NCI-H1092 (cell line): ENCODE data around the gene IFITM5.
"Not testable (repeated sequence)": the region's sequence is repeated elsewhere in the genome, so short reads cannot be mapped to it uniquely, and the experiment has no call there.

Source experiments
- DNase-seq: peaks from one replicate; lab custom pipeline; 2025; lab: John Stamatoyannopoulos, UW

IFITM5 gene

DNA sequence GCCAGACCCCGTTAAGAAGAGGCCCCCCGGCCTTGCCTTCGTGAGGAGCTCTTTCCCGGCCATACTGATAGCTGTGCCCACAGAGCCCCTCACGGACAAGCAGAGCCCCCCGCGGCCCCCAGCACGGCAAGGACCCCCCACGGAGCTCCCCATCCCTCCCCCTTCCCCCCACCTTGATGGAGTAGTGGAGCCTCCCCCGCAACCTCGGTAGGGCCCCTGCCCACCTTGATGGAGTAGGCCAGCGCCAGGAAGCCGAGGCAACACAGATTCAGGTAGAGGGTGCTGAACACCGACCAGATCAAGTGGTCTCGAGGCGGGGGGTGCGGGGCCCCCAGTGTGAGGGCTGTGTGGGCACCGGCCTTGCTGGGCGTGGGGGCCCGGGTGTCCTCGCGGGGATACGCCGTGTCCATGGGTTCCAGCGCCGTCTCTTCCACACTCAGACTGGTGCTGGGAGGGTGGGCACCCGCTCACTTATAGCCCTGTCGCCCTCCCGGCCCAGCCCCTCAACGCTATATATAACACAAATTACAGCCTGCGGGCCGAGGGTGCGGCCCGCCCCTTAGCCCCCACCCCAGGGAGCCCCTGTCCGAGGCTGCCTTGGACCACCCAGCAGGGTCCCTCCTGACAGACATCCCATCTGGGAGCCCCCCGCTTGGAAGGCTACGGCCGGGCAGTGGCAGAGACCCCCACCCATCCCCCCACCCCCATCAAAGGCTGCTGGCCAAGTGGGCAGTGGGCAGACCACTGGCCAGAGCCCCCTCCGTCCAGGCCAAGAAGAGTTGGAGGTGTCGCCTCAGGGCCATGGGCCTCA lies at the start of gene IFITM5:
Gene IFITM5 (minus strand): TSS at position 446 of the 811 bp plus-strand sequence. CDS start 36 bp downstream, at position 410.
- DNase-seq: no peak

GRCh38 chr11:346529-346928 lies 47.2 kb upstream of the IFITM5 start:
- DNase-seq: no peak

DNA sequence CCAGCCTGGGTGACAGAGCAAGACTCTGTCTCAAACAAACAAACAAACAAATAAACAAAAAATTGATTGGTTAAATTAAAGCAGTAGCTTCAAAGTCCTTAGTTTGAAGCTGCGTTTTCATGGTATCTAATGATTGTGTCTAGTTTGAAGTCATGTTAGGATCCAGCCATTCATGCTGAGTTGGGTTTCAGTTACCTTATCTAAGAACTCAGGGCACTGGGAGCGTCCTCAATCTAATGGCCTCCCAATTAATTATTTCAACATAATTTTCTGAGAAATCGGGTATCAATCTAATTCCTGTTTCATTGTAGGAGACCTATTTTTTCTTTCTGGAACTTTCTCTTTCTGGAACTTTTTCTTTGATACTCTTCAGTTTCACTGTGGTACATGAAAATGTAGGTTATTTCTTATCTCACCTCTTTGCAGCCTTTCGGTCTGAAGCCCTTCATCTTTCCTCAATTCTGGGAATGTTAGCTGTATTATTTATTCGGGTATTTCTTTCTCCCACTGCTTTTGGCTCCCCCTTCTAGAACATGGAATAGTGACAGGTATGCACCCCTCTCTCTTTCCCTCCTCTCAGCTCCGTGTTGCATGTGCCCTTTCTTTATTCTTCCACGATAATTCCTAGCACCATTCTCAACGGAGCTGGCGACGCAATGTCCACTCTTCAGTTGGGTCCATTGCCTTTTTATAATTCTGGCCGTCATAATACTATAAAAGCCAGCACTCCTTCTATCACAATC lies 45.7 kb upstream of the IFITM5 start:
- no peak for DNase-seq

DNA sequence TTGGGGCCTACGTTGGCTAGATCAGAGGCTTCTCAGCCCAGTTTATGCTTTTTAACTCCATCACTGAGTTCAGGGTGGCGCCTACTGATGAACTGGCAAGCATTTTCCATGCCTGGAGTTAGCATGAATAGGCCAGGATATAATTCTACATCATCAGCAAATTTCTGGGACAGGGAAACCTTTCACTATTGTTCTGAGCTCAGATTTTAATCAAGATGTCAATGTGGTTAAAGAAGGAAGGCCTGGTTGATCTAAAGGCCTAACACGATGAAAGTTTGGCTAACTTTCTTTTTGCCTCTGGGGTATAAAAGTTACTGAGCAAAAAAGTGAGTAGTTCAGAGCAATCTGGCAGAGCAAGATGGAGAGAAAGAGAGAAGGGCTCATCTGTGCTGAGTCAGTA lies 43.0 kb upstream of the IFITM5 start:
- DNase-seq: no peak

DNA sequence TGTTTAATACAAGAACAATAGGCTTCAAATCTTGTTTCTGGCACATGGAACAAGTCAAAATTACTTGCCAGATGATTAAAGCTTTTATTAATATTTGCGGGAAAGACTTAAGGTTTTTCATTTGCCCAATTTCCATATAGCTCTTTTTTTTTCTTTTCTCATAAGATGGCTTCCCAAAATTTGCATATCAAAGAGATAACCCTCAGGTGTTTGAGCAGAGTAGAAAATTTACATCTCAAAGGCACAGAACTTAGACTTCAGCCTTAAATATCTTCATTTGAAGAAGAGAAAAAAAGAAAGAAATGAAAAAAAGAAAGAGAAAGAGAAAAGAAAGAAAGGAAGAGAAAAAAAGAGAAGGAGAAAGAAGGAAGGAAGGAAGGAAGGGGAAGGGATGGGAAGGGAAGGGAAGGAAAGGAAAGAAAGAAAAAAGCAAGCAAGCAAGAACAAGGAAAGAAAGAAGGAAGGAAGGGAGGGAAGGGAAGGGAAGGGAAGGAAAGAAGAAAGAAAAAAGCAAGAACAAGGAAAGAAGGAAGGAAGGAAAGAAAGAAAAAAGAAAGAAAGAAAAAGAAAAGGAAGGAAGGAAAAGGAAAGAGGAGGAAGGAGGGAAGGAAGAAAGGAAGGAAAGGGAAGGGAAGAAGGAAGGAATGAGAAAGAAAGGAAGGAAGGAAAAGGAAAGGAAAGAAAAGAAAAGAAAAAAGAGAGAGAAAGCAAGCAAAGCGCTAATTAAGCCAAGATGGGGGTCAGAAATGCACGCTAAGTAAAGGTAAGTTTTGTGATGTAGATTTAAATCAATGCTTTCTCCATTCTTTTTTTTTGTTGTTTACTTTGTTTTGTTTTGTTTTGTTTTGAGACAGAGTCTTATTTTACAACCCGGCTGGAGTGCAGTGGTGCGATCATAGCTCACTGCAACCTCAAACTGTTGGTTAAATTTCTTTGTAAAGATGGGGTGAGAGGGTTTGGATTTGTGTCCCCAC lies 41.5 kb upstream of the IFITM5 start:
- no peak for DNase-seq

DNA sequence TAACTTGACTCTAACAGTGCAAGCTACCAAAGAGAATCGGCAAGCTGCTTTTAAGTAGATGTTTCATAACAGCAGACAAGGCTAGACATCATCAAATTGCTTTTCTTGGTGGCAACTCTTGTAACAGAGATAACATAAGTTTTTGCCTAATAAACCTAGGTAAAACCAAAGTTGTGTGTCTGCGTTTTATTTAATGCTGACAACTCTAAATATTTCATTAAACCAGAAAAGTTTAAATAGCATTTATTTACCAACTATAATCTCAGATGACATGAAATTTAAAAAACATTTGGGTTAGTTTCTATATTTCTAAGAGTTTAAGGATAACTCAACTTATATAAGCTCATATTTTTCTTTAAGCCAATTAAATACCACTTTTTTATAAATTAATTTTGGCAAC lies 40.6 kb upstream of the IFITM5 start:
- no peak for DNase-seq

GRCh38 chr11:337711-338110 lies 38.4 kb upstream of the IFITM5 start:
- DNase-seq: no peak

GRCh38 chr11:336659-337198 lies 37.4 kb upstream of the IFITM5 start:
- no peak for DNase-seq

GRCh38 chr11:335779-336658 lies 36.7 kb upstream of the IFITM5 start:
- no peak for DNase-seq

DNA sequence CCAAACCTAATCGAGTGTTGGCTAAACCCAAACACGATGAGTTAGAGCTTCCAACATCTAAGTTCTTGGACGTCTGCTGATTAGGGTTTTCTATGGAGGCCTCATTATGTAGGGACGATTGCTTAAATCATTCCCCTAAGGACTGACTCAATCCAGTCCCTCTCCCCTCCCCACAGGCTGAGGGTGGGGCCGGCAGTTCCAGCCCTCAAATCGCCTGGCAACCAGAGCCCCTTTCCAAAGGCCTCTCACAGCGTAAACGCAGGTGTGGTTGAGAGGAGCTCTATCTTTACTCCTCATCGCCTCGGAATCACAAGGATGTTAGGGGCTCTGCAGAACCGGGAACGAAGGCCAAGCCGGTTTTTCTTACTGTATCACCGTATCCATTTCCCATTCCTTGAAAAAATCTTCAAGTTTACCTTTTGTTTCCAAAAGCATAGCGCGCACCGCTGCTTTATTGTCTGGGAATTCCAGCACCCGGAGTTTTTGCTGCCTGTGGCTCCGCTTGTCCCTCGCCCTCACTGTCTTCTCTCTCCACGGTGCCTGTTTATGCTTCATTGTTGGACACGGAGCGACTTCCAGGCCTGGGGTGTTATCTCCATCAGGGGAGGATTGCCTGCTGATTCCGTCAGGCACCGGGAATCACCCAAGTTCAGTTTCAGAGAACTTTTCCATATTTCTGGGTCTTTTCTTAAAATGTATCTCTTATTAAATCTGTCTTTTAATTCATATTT lies 35.1 kb upstream of the IFITM5 start:
- DNase-seq: no peak

DNA sequence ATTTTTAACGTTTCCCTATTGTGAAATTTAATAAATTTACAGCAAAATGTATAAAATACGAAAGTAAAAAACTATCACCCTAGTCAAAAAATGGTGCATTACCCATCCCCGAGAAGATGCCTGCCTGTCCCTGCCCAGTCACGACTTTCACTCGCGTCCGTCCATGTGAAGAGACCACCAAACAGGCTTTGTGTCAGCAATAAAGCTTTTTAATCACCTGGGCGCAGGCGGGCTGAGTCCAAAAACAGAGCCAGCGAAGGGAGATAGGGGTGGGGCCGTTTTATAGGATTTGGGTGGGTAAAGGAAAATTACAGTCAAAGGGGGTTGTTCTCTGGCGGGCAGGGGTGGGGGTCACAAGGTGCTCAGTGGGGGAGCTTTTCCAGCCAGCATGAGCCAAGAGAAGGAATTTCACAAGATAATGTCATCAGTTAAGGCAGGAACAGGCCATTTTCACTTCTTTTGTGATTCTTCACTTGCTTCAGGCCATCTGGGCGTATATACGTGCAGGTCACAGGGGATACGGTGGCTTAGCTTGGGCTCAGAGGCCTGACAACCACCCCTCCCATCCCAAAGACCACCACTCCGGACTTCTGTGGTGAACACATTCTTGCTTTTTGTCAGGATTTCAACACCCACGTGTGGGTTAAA lies 34.4 kb upstream of the IFITM5 start:
- not testable (repeated sequence) for DNase-seq

GRCh38 chr11:332651-333480 lies 33.5 kb upstream of the IFITM5 start:
- DNase-seq: no peak

- no peak for DNase-seq
These were observed 32.2 kb upstream of the IFITM5 start for GRCh38 chr11:331358-332060.

- DNase-seq: no peak
These were observed 31.5 kb upstream of the IFITM5 start for GRCh38 chr11:330694-331357.

DNA sequence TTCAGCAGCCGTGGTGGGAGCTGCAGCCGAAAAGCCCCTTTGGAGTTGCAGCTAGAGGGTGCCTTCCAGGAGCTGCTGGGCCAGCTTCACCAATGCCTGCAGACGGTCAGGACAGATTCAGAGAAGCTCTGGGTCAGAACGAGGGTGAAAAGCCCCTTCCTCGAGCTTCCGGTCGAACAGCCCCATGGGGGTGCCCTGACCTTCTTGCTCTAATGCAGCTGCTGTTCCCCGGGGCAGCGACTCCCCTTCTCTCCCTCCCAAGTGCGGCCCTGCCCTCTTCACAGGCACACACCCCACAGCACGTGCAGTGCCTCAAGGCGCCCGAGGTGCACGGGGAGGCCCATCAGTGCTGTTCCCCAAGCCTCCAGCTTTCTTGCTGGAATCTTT lies 31.0 kb upstream of the IFITM5 start:
- no peak for DNase-seq

- no peak for DNase-seq
These were observed 30.5 kb upstream of the IFITM5 start for GRCh38 chr11:329886-330253.

GRCh38 chr11:328516-329100 lies 29.3 kb upstream of the IFITM5 start:
- not testable (repeated sequence) for DNase-seq
